Midbrain (tissue), 1 donor: ENCODE results near the gene TOX4.
"Not testable (repeated sequence)": the region's sequence is repeated elsewhere in the genome, so short reads cannot be mapped to it uniquely, and the experiment has no call there.

Source experiments
- DNase-seq: peaks from one replicate; lab custom pipeline; 2025; lab: John Stamatoyannopoulos, UW

Gene TOX4

GRCh38 chr14:21535545-21536417, 58.8 kb downstream of the TOX4 start:
- no peak for DNase-seq

DNA sequence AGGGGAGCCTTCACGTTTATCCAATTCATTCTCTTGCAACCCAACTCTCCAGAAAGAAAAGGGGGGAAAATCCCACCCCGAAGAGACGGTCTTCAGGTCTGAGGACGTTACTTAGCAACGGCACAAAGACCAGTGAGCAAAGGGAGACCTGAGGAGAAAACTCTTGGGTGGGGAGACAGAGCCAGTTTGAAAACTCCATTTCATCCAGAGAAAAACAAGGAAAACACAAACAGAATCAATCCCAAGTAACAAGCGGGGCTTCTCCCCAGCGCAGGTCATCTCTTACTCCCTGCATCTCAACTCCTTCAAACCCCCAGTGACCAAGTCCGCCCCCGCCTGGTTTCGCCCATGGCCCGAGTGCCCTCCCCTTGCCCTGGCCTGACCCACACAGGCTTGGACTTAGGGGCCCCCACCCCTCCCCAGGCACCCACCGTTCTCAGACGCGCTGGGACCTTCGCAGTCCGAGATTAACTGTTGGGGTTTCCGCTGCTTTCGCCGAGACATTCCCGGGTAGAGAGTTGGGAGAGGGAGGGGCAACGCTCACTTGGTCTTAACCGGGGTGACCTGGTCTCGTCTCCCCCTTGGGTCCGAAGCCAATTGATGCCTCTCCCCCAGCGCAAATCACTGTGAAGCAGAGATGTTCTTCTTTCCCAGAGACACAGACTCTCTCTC, 59.6 kb downstream of the TOX4 start:
- DNase-seq: no peak

DNA sequence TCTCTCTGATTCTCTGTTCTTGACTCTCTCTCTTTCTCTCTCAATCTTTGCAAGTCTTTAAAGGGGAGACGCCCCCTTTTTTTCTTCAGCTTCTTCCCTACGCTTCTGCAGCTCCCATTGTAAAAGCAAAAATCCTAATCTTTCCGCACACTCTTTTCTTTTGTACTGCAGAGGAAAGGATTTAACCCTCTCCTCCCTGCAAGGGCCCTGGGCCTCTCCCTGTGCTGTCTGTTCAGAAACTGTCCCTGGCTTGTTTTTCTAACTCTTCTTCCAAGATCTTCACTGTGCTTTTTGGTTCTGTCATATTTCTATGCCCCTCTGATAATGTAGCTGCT, 60.1 kb downstream of the TOX4 start:
- no peak for DNase-seq

DNA sequence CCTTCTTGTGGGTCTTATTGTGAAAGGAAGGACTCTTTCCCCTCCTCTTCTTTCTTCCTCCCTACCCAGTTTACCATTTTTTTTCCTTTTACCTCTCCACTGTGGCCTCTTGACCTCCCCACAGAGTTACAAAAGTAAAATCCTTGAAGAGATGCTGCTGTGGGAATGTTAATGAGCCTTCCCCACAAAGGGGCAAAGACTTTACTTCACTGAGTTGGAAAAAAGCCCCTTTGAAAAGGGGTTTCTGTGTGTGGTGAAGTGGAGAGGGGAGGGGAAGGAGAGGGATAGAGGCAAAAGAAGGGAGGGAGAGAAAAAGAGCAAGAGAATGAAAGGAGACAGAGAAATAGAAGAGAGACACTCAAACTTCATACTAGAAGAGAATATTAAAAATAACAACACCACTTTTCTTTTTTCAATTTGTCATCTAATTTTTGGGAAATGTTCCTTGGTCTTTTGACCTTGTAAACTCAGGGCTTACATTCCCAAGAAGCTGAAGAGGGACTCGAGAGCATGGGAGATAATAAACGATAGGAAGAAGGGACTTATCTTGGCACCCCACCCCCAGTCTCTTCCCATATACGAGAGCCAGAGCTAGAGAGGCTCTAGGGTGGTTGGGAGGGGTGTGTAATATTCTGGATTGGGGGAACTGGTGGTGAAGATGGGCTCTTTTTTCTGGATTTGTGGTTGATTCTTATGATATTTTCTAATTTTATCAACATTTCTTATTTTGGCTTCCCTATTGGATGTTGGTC, 62.4 kb downstream of the TOX4 start:
- DNase-seq: no peak

GRCh38 chr14:21541413-21542074, 64.5 kb downstream of the TOX4 start:
- DNase-seq: no peak

DNA sequence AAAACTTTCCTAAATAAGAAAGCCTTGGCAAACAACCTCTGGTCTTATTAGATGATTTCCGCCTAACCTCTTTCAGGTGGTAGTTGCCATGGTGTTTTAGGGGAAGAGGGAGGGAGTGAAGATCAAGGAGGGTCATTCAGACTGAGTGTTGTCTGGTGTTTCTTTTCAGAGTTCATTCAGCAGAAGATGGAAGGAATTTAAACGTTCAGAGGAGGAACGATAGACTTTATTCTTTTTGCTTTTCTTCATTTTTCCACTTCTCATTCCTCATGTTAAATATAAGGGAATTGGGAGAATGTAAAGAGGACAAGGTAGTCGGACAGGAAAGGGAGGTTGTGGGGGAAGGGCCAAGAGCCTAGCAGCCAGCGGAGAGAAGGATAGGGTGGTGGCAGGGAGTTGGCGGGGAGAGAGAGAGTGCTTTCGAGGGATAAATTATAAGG, 66.5 kb downstream of the TOX4 start:
- no peak for DNase-seq

- DNase-seq: no peak
These were observed 67.0 kb downstream of the TOX4 start for GRCh38 chr14:21543963-21544362.

DNA sequence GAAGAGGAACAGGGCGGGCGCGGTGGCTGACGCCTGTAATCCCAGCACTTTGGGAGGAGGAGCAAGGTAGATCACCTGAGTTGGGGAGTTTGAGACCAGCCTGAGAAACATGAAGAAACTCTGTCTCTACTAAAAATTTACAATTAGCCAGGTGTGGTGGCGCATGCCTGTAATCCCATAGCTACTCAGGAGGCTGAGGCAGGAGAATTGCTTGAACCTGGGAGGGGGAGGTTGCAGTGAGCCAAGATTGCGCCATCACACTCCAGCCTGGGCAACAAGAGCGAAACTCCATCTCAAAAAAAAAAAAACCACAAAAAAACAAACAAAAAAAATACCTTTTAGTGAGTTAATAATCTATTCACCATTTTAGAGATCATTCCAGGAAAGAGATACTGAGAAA, 67.6 kb downstream of the TOX4 start:
- DNase-seq: not testable (repeated sequence)
